Measurements from ENCODE around the gene C2orf74. TPM values are rescaled to one million over a fixed set of nuclear protein-coding genes. Genes with fewer than 3 reads are reported as not detected.

Gene C2orf74
- total and polyA plus RNA-seq, 9 of the 15 experiments (the other 6 are each of a cell fraction or from before 2014, with no cell fraction given) = not detected

DNA sequence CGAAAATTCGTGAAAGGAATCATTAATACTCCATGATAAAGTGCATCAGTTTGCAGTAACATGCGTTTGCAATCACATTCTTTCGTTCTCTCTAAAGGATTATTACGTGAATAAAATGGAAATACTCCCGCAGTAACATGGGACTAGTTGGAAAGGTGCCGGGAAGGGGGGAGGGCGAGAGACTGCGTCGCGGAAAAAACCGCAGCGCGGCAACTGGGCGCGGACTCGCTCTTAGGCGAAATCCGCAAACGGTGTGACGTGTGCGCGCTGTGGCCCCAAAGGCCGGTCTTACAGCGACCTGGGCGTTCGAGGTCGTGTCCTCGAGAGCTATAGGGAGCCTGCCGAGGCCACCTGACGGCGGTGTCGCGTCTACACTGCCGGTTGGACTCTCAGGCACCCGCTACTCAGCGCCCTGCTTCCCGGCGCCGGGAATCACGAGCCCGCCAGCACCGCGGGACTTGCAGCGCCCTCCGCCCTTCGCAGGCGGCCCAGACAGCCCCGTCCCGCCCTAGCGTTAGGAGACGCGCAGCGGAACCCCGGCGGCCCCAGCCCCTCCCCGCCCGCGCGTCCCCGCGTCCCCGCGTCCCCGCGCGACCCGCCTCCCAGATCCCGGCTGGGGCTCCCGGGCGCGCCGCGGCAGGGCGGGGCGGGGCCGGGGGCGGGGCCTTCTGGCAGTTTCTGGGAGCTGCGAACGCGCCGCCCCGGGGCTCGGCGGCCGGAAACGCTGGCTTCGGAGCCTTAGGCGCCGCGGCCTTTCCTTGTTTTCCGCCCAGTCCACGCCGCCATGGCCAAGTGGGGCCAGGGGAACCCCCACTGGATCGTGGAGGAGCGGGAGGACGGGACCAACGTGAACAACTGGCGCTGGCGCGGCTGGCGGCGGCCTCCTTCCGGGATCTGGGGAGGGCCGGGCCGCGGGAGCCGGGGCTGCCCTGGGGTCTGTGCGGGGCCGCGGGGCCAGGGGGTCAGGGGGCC is 15.1 kb downstream of the C2orf74 start (continued):
- TF ChIP-seq, protein P1, sequence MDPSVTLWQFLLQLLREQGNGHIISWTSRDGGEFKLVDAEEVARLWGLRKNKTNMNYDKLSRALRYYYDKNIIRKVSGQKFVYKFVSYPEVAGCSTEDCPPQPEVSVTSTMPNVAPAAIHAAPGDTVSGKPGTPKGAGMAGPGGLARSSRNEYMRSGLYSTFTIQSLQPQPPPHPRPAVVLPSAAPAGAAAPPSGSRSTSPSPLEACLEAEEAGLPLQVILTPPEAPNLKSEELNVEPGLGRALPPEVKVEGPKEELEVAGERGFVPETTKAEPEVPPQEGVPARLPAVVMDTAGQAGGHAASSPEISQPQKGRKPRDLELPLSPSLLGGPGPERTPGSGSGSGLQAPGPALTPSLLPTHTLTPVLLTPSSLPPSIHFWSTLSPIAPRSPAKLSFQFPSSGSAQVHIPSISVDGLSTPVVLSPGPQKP (CRISPR knock-in tag; IDR thresholded peaks at IDR 0.05) = no peak
- TF ChIP-seq, protein P2, sequence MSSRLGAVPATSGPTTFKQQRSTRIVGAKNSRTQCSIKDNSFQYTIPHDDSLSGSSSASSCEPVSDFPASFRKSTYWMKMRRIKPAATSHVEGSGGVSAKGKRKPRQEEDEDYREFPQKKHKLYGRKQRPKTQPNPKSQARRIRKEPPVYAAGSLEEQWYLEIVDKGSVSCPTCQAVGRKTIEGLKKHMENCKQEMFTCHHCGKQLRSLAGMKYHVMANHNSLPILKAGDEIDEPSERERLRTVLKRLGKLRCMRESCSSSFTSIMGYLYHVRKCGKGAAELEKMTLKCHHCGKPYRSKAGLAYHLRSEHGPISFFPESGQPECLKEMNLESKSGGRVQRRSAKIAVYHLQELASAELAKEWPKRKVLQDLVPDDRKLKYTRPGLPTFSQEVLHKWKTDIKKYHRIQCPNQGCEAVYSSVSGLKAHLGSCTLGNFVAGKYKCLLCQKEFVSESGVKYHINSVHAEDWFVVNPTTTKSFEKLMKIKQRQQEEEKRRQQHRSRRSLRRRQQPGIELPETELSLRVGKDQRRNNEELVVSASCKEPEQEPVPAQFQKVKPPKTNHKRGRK (tag; IDR thresholded peaks at IDR 0.05) = no peak
- no peak for TF ChIP-seq TAF9B (IDR thresholded peaks at IDR 0.05; ENCODE audit: partially characterized antibody)
- no peak for TF ChIP-seq CBX2 (IDR thresholded peaks at IDR 0.05; ENCODE audit: insufficient read depth, low read length, poor library complexity, severe bottlenecking)
- TF ChIP-seq NONO (IDR thresholded peaks at IDR 0.05; ENCODE audit: low read depth in 2 of 2, low read length in 1 of 2) = peak; percentile 32 to 62; a peak in 3 of 4 replicates
- TF ChIP-seq ZNF134 (CRISPR knock-in tag; conservative IDR thresholded peaks at IDR 0.05) = no peak
- TF ChIP-seq ZNF431 (CRISPR knock-in tag; IDR thresholded peaks at IDR 0.05) = peak; percentile 74
- peak; percentile 82 for TF ChIP-seq GABPB1 (CRISPR knock-in tag; IDR thresholded peaks at IDR 0.05)
- TF ChIP-seq TEAD4 (IDR thresholded peaks at IDR 0.05; ENCODE audit: low read length) = no peak
- TF ChIP-seq TEAD4 (CRISPR knock-in tag; IDR thresholded peaks at IDR 0.05; ENCODE audit: borderline replicate concordance) = no peak
- TF ChIP-seq MBD2 (IDR thresholded peaks at IDR 0.05; ENCODE audit: borderline replicate concordance, low read depth) = peak; percentile 40; the same call in 1 of the 2 replicates
- TF ChIP-seq, protein P3, sequence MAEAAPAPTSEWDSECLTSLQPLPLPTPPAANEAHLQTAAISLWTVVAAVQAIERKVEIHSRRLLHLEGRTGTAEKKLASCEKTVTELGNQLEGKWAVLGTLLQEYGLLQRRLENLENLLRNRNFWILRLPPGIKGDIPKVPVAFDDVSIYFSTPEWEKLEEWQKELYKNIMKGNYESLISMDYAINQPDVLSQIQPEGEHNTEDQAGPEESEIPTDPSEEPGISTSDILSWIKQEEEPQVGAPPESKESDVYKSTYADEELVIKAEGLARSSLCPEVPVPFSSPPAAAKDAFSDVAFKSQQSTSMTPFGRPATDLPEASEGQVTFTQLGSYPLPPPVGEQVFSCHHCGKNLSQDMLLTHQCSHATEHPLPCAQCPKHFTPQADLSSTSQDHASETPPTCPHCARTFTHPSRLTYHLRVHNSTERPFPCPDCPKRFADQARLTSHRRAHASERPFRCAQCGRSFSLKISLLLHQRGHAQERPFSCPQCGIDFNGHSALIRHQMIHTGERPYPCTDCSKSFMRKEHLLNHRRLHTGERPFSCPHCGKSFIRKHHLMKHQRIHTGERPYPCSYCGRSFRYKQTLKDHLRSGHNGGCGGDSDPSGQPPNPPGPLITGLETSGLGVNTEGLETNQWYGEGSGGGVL (CRISPR knock-in tag; IDR thresholded peaks at IDR 0.05) = no peak
- TF ChIP-seq, protein P4, sequence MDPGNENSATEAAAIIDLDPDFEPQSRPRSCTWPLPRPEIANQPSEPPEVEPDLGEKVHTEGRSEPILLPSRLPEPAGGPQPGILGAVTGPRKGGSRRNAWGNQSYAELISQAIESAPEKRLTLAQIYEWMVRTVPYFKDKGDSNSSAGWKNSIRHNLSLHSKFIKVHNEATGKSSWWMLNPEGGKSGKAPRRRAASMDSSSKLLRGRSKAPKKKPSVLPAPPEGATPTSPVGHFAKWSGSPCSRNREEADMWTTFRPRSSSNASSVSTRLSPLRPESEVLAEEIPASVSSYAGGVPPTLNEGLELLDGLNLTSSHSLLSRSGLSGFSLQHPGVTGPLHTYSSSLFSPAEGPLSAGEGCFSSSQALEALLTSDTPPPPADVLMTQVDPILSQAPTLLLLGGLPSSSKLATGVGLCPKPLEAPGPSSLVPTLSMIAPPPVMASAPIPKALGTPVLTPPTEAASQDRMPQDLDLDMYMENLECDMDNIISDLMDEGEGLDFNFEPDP (CRISPR knock-in tag; IDR thresholded peaks at IDR 0.05) = no peak
- no peak for TF ChIP-seq NFATC3 (IDR thresholded peaks at IDR 0.05)
- peak; percentile 96 for TF ChIP-seq SUPT5H (IDR thresholded peaks at IDR 0.05)
